HEK293 (cell line): ENCODE measurements around the gene DYNLT3.
A peak's percentile ranks its signal among the peaks of the same experiment; 100 is the strongest.

Experiments
- BCL11A ChIP-seq: fragments of 450-650 bp; formaldehyde crosslinking; IDR thresholded peaks from 2 replicates; pipeline ENCODE4 v1.5.1; 2016; ENCODE audit warnings: low read depth, missing biosample characterization, missing genetic modification characterization
- EGR2 ChIP-seq: fragments of 450-650 bp; formaldehyde crosslinking; IDR thresholded peaks from 2 replicates; pipeline ENCODE4 v1.5.1; 2016; ENCODE audit warnings: low read depth, missing biosample characterization, missing genetic modification characterization
- GLIS2 ChIP-seq: fragments of 450-650 bp; formaldehyde crosslinking; IDR thresholded peaks from 2 replicates; pipeline ENCODE4 v1.5.1; 2016; ENCODE audit warnings: missing biosample characterization, missing genetic modification characterization
- KLF8 ChIP-seq: fragments of 450-650 bp; formaldehyde crosslinking; IDR thresholded peaks from 2 replicates; pipeline ENCODE4 v1.5.1; 2016; ENCODE audit warnings: missing biosample characterization, missing genetic modification characterization
- MEIS1 ChIP-seq: sonication (generic); formaldehyde crosslinking; IDR thresholded peaks from 2 replicates; pipeline ENCODE4 v1.8.1; 2022; ENCODE audit warnings: missing genetic modification reagents, mild to moderate bottlenecking, borderline replicate concordance
- MZF1 ChIP-seq: fragments of 450-650 bp; formaldehyde crosslinking; IDR thresholded peaks from 2 replicates; pipeline ENCODE4 v1.5.1; 2017; ENCODE audit warnings: missing biosample characterization, missing genetic modification characterization, borderline replicate concordance
- SP7 ChIP-seq: fragments of 450-650 bp; formaldehyde crosslinking; IDR thresholded peaks from 2 replicates; pipeline ENCODE4 v1.5.1; 2016; ENCODE audit warnings: missing biosample characterization, missing genetic modification characterization
- TCF7L2 ChIP-seq: IDR thresholded peaks from 2 replicates; pipeline ENCODE4 v1.6.1; 2011; ENCODE audit warnings: low read depth, mild to moderate bottlenecking, inconsistent platforms, low read length, moderate library complexity, borderline replicate concordance
- YY2 ChIP-seq: fragments of 450-650 bp; formaldehyde crosslinking; IDR thresholded peaks from 2 replicates; pipeline ENCODE4 v1.5.1; 2016; ENCODE audit warnings: missing biosample characterization, missing genetic modification characterization
- ZEB2 ChIP-seq: fragments of 450-650 bp; formaldehyde crosslinking; IDR thresholded peaks from 2 replicates; pipeline ENCODE4 v1.5.1; 2016; ENCODE audit warnings: missing biosample characterization, missing genetic modification characterization
- ZFP69B ChIP-seq: fragments of 450-650 bp; formaldehyde crosslinking; IDR thresholded peaks from 2 replicates; pipeline ENCODE4 v1.5.1; 2016; ENCODE audit warnings: missing biosample characterization, missing genetic modification characterization
- ZNF114 ChIP-seq: fragments of 450-650 bp; formaldehyde crosslinking; IDR thresholded peaks from 2 replicates; pipeline ENCODE4 v1.5.0; 2017; ENCODE audit warnings: missing biosample characterization, missing genetic modification characterization
- ZNF148 ChIP-seq: fragments of 450-650 bp; formaldehyde crosslinking; IDR thresholded peaks from 2 replicates; pipeline ENCODE4 v1.5.0; 2017; ENCODE audit warnings: missing biosample characterization, missing genetic modification characterization, borderline replicate concordance
- ZNF157 ChIP-seq: fragments of 450-650 bp; formaldehyde crosslinking; IDR thresholded peaks from 2 replicates; pipeline ENCODE4 v1.5.1; 2016; ENCODE audit warnings: missing biosample characterization, missing genetic modification characterization
- ZNF169 ChIP-seq: fragments of 450-650 bp; formaldehyde crosslinking; IDR thresholded peaks from 2 replicates; pipeline ENCODE4 v1.5.1; 2016; ENCODE audit warnings: missing biosample characterization, missing genetic modification characterization
- ZNF26 ChIP-seq: fragments of 450-650 bp; formaldehyde crosslinking; IDR thresholded peaks from 2 replicates; pipeline ENCODE4 v1.5.1; 2016; ENCODE audit warnings: missing biosample characterization, missing genetic modification characterization
- ZNF292 ChIP-seq: fragments of 450-650 bp; formaldehyde crosslinking; IDR thresholded peaks from 2 replicates; pipeline ENCODE4 v1.5.1; 2016; ENCODE audit warnings: low read depth, missing biosample characterization, missing genetic modification characterization, borderline replicate concordance
- ZNF324 ChIP-seq: fragments of 450-650 bp; formaldehyde crosslinking; IDR thresholded peaks from 2 replicates; pipeline ENCODE4 v1.5.1; 2016; ENCODE audit warnings: missing biosample characterization, missing genetic modification characterization
- ZNF416 ChIP-seq: fragments of 450-650 bp; formaldehyde crosslinking; IDR thresholded peaks from 2 replicates; pipeline ENCODE4 v1.5.1; 2016; ENCODE audit warnings: missing biosample characterization, missing genetic modification characterization
- ZNF48 ChIP-seq: fragments of 450-650 bp; formaldehyde crosslinking; IDR thresholded peaks from 2 replicates; pipeline ENCODE4 v1.5.1; 2016; ENCODE audit warnings: missing biosample characterization, missing genetic modification characterization
- ZNF518A ChIP-seq: fragments of 450-650 bp; formaldehyde crosslinking; conservative IDR thresholded peaks from 2 replicates; pipeline ENCODE4 v1.5.1; 2016; ENCODE audit warnings: low read depth, missing biosample characterization, missing genetic modification characterization
- ZNF529 ChIP-seq: fragments of 450-650 bp; formaldehyde crosslinking; IDR thresholded peaks from 2 replicates; pipeline ENCODE4 v1.5.1; 2017; ENCODE audit warnings: missing genetic modification characterization, missing biosample characterization; ENCODE audit not compliant: insufficient replicate concordance
- ZNF623 ChIP-seq: fragments of 450-650 bp; formaldehyde crosslinking; IDR thresholded peaks from 2 replicates; pipeline ENCODE4 v1.5.1; 2016; ENCODE audit warnings: missing biosample characterization, missing genetic modification characterization
- ZNF660 ChIP-seq: fragments of 450-650 bp; IDR thresholded peaks from 2 replicates; pipeline ENCODE4 v1.5.1; 2018; ENCODE audit warnings: missing biosample characterization, mild to moderate bottlenecking, missing genetic modification characterization
- ZSCAN4 ChIP-seq: fragments of 450-650 bp; formaldehyde crosslinking; IDR thresholded peaks from 2 replicates; pipeline ENCODE4 v1.5.1; 2017; ENCODE audit warnings: missing biosample characterization, missing genetic modification characterization
- TF ChIP-seq, protein P1 (sequence below): fragments of 450-650 bp; formaldehyde crosslinking; IDR thresholded peaks from 2 replicates; pipeline ENCODE4 v1.5.1; 2017; ENCODE audit warnings: missing biosample characterization, missing genetic modification characterization
- TF ChIP-seq, protein P2 (sequence below): fragments of 450-650 bp; formaldehyde crosslinking; IDR thresholded peaks from 2 replicates; pipeline ENCODE4 v1.5.1; 2016; ENCODE audit warnings: missing biosample characterization, missing genetic modification characterization

Gene DYNLT3

DNA sequence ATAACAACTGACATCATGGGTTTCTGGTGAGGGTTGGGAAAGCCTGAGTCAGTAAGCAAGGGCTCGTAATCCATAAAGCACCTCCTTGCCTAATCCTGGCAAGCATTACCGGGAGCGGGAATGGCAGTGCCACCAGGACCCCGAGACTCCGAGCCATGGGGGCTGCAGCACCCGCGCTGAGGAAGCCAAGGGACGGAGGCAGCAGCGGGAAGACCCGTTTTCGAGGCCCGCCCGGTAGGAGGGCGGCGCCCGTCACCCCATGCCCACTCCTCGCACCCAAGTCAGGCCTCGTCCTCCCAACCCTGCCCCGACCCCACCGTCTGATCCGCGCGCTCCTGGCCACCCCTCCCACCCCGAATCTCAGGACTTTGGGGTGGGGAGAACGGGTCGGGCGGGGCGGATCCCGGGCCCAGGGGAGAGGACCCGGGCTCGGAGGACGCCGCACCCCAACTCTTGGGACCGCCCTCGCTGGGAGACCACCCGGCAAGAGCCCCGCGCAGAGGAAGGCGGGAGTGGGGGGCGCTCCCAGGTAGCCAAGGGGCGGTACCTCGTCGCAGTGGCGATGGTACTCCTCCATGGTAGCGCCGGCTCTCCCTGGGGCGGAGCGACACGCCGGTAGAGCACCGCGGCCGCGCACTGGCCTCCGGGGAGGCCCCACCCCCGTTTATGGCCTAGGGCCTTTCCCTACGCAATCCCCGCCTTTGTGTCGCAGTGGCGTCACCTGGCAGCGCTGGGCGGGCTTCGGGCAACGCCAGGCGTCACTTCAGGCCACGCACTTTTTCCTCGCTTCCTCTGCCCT, at the start of gene DYNLT3 (continued):
- TF ChIP-seq ZNF26 (tag by site-specific recombination): no peak
- TF ChIP-seq, protein P1, sequence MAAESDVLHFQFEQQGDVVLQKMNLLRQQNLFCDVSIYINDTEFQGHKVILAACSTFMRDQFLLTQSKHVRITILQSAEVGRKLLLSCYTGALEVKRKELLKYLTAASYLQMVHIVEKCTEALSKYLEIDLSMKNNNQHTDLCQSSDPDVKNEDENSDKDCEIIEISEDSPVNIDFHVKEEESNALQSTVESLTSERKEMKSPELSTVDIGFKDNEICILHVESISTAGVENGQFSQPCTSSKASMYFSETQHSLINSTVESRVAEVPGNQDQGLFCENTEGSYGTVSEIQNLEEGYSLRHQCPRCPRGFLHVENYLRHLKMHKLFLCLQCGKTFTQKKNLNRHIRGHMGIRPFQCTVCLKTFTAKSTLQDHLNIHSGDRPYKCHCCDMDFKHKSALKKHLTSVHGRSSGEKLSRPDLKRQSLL (tag by site-specific recombination): no peak
- no peak for TF ChIP-seq ZNF148
- peak; percentile 61; the same call in 1 of the 2 replicates for TF ChIP-seq SP7
- peak; percentile 80; the same call in 1 of the 2 replicates for TF ChIP-seq ZEB2 (tag by site-specific recombination)
- TF ChIP-seq ZNF416 (tag by site-specific recombination): no peak
- no peak for TF ChIP-seq ZNF48 (tag by site-specific recombination)
- no peak for TF ChIP-seq ZNF169 (tag by site-specific recombination)
- TF ChIP-seq ZNF660 (tag by site-specific recombination): peak; percentile 12; the same call in 1 of the 2 replicates
- TF ChIP-seq MEIS1 (CRISPR knock-in tag): no peak
- TF ChIP-seq ZSCAN4 (tag by site-specific recombination): no peak
- no peak for TF ChIP-seq BCL11A
- peak; percentile 23; the same call in 1 of the 2 replicates for TF ChIP-seq EGR2 (tag by site-specific recombination)
- TF ChIP-seq KLF8 (tag by site-specific recombination): peak; percentile 88
- TF ChIP-seq ZFP69B (tag by site-specific recombination): peak; percentile 74
- no peak for TF ChIP-seq MZF1 (tag by site-specific recombination)
- TF ChIP-seq ZNF114: no peak
- TF ChIP-seq TCF7L2: no peak
- TF ChIP-seq ZNF292 (tag by site-specific recombination): no peak
- no peak for TF ChIP-seq ZNF623 (tag by site-specific recombination)
- TF ChIP-seq, protein P2, sequence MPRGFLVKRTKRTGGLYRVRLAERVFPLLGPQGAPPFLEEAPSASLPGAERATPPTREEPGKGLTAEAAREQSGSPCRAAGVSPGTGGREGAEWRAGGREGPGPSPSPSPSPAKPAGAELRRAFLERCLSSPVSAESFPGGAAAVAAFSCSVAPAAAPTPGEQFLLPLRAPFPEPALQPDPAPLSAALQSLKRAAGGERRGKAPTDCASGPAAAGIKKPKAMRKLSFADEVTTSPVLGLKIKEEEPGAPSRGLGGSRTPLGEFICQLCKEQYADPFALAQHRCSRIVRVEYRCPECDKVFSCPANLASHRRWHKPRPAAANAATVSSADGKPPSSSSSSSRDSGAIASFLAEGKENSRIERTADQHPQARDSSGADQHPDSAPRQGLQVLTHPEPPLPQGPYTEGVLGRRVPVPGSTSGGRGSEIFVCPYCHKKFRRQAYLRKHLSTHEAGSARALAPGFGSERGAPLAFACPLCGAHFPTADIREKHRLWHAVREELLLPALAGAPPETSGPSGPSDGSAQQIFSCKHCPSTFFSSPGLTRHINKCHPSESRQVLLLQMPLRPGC (tag by site-specific recombination): peak; percentile 50
- TF ChIP-seq GLIS2 (tag by site-specific recombination): peak; percentile 96
- no peak for TF ChIP-seq YY2
- no peak for TF ChIP-seq ZNF324 (tag by site-specific recombination)
- TF ChIP-seq ZNF518A (tag by site-specific recombination): no peak
- no peak for TF ChIP-seq ZNF157
- TF ChIP-seq ZNF529 (tag by site-specific recombination): no peak
